HEK293 (cell line): ENCODE measurements around the gene LAMA5.
A peak's percentile ranks its signal among the peaks of the same experiment; 100 is the strongest.

Source experiments
- CTCF ChIP-seq: fragments of 450-650 bp; formaldehyde crosslinking; IDR thresholded peaks from 2 replicates; pipeline ENCODE4 v1.5.1; 2016; ENCODE audit warnings: missing biosample characterization, missing genetic modification characterization
- GLIS2 ChIP-seq: fragments of 450-650 bp; formaldehyde crosslinking; IDR thresholded peaks from 2 replicates; pipeline ENCODE4 v1.5.1; 2016; ENCODE audit warnings: missing biosample characterization, missing genetic modification characterization
- MYNN ChIP-seq: fragments of 450-650 bp; formaldehyde crosslinking; IDR thresholded peaks from 2 replicates; pipeline ENCODE4 v1.5.1; 2016; ENCODE audit warnings: missing biosample characterization, missing genetic modification characterization, borderline replicate concordance
- REST ChIP-seq: fragments of 450-650 bp; formaldehyde crosslinking; IDR thresholded peaks from 2 replicates; pipeline ENCODE4 v1.5.1; 2016; ENCODE audit warnings: missing biosample characterization, missing genetic modification characterization
- ZBTB17 ChIP-seq: fragments of 450-650 bp; formaldehyde crosslinking; IDR thresholded peaks from 2 replicates; pipeline ENCODE4 v1.5.1; 2016; ENCODE audit warnings: missing biosample characterization, missing genetic modification characterization
- ZEB2 ChIP-seq: fragments of 450-650 bp; formaldehyde crosslinking; IDR thresholded peaks from 2 replicates; pipeline ENCODE4 v1.5.1; 2016; ENCODE audit warnings: missing biosample characterization, missing genetic modification characterization
- ZFP3 ChIP-seq: fragments of 450-650 bp; formaldehyde crosslinking; IDR thresholded peaks from 2 replicates; pipeline ENCODE4 v1.5.1; 2016; ENCODE audit warnings: low read depth, missing biosample characterization, missing genetic modification characterization
- ZFP41 ChIP-seq: fragments of 450-650 bp; formaldehyde crosslinking; IDR thresholded peaks from 2 replicates; pipeline ENCODE4 v1.5.1; 2016; ENCODE audit warnings: missing biosample characterization, missing genetic modification characterization, borderline replicate concordance
- ZIC2 ChIP-seq: fragments of 450-650 bp; formaldehyde crosslinking; IDR thresholded peaks from 2 replicates; pipeline ENCODE4 v1.5.1; 2016; ENCODE audit warnings: missing biosample characterization, missing genetic modification characterization
- ZNF214 ChIP-seq: fragments of 450-650 bp; formaldehyde crosslinking; IDR thresholded peaks from 2 replicates; pipeline ENCODE4 v1.5.1; 2017; ENCODE audit warnings: missing biosample characterization, mild to moderate bottlenecking, missing genetic modification characterization, borderline replicate concordance
- ZNF561 ChIP-seq: fragments of 450-650 bp; IDR thresholded peaks from 2 replicates; pipeline ENCODE4 v1.5.1; 2018; ENCODE audit warnings: missing biosample characterization, missing genetic modification characterization, borderline replicate concordance
- ZSCAN4 ChIP-seq: fragments of 450-650 bp; formaldehyde crosslinking; IDR thresholded peaks from 2 replicates; pipeline ENCODE4 v1.5.1; 2017; ENCODE audit warnings: missing biosample characterization, missing genetic modification characterization
- ZXDB ChIP-seq: fragments of 450-650 bp; formaldehyde crosslinking; IDR thresholded peaks from 2 replicates; pipeline ENCODE4 v1.5.1; 2016; ENCODE audit warnings: missing biosample characterization, missing genetic modification characterization
- TF ChIP-seq, protein P1 (sequence below): sonication (generic); formaldehyde crosslinking; IDR thresholded peaks from 2 replicates; pipeline ENCODE4 v1.8.1; 2022; ENCODE audit warnings: mild to moderate bottlenecking, moderate library complexity, missing genetic modification reagents

- TF ChIP-seq ZFP41 (tag by site-specific recombination) (no peak), ZEB2 (tag by site-specific recombination) (no peak; the same call in 1 of the 2 replicates), ZXDB (tag by site-specific recombination) (no peak), CTCF (no peak), ZBTB17 (tag by site-specific recombination) (no peak), ZIC2 (tag by site-specific recombination) (peak; percentile 91), MYNN (tag by site-specific recombination) (no peak), ZFP3 (no peak), ZNF214 (no peak), GLIS2 (tag by site-specific recombination) (peak; percentile 88), REST (no peak), ZSCAN4 (tag by site-specific recombination) (no peak), ZNF561 (peak; percentile 34; the same call in 1 of the 2 replicates)
- TF ChIP-seq, protein P1, sequence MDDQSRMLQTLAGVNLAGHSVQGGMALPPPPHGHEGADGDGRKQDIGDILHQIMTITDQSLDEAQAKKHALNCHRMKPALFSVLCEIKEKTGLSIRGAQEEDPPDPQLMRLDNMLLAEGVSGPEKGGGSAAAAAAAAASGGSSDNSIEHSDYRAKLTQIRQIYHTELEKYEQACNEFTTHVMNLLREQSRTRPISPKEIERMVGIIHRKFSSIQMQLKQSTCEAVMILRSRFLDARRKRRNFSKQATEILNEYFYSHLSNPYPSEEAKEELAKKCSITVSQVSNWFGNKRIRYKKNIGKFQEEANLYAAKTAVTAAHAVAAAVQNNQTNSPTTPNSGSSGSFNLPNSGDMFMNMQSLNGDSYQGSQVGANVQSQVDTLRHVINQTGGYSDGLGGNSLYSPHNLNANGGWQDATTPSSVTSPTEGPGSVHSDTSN, result no peak
These were observed 3.1 kb upstream of the LAMA5 start for GRCh38 chr20:62370115-62370806.
